ENCODE data around the gene NLGN4X. TPM values are rescaled to one million over a fixed set of nuclear protein-coding genes. Genes with fewer than 3 reads are reported as not detected.

NLGN4X gene
- polyA plus RNA-seq, 1 donor from 2014 or later: 18.0 TPM

DNA sequence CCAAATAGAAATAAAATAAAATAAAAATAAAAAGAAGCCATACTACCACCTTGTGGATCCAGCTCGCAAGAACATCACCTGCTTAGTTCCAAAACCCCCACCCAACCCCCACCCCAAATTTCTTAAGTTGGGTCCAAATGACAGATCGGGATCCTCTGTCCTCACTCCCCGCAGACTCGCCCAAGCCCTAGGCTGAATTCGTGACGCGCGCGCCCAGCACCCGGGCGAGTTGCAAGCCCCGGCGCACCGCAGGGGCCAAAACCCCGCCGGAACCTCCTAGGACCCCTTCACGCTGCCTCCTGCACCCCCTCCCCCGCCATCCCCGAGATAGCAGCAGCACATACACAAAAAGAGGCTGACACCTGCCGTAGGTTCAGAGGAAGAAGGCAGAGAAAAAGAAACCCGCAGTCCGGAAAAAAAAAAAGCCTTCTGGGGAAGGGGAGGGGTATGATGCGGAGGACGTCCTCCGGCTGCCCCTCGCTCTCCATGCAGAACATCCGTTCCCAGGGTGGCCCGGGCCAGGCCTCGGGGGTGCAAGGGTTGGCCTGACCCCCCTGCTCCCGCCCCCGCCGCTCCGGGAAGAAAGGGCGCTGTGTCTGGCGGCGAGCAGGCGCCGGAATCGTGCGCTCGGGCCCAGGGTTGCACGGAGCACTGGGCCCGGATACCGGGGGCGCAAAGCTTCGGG lies 2.6 kb downstream of the NLGN4X start:
- peak overlapping the region; percentile 86 for H3K27ac ChIP-seq (ENCODE audit: low read length)
- H4K20me1 ChIP-seq (ENCODE audit: insufficient read depth): no peaks in the 10 kb centered on the region
- peak overlapping the region; percentile 81 for H3K9ac ChIP-seq (ENCODE audit: low read length)
- peaks cover 19% of the 10 kb centered on the region for H3K79me2 ChIP-seq (replicated peaks; ENCODE audit: insufficient read depth, low read length)
- H3K36me3 ChIP-seq (ENCODE audit: insufficient read depth, low read length): no peaks in the 10 kb centered on the region
- H3F3A ChIP-seq (ENCODE audit: insufficient read depth, low read length, poor library complexity, severe bottlenecking): no peaks in the 10 kb centered on the region
- H3K4me3 ChIP-seq (ENCODE audit: low read length): peak overlapping the region; percentile 83
- TF ChIP-seq SMC3 (conservative IDR thresholded peaks at IDR 0.05; ENCODE audit: poor library complexity): peak; percentile 43
- no peak for TF ChIP-seq MXI1 (conservative IDR thresholded peaks at IDR 0.05; ENCODE audit: poor library complexity, severe bottlenecking)
- no peak for TF ChIP-seq RAD21 (conservative IDR thresholded peaks at IDR 0.05)
- TF ChIP-seq EP300 (conservative IDR thresholded peaks at IDR 0.05; ENCODE audit: poor library complexity, severe bottlenecking): peak; percentile 10
- TF ChIP-seq, protein P1, sequence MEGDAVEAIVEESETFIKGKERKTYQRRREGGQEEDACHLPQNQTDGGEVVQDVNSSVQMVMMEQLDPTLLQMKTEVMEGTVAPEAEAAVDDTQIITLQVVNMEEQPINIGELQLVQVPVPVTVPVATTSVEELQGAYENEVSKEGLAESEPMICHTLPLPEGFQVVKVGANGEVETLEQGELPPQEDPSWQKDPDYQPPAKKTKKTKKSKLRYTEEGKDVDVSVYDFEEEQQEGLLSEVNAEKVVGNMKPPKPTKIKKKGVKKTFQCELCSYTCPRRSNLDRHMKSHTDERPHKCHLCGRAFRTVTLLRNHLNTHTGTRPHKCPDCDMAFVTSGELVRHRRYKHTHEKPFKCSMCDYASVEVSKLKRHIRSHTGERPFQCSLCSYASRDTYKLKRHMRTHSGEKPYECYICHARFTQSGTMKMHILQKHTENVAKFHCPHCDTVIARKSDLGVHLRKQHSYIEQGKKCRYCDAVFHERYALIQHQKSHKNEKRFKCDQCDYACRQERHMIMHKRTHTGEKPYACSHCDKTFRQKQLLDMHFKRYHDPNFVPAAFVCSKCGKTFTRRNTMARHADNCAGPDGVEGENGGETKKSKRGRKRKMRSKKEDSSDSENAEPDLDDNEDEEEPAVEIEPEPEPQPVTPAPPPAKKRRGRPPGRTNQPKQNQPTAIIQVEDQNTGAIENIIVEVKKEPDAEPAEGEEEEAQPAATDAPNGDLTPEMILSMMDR (IDR thresholded peaks at IDR 0.05; ENCODE audit: poor library complexity, severe bottlenecking): peak; percentile 50
- no peak for TF ChIP-seq EZH2 (IDR thresholded peaks at IDR 0.05; ENCODE audit: borderline replicate concordance, insufficient read depth, low read length, poor library complexity, severe bottlenecking)
- TF ChIP-seq POLR2AphosphoS5 (IDR thresholded peaks at IDR 0.05): no peak
- TF ChIP-seq, protein P2, sequence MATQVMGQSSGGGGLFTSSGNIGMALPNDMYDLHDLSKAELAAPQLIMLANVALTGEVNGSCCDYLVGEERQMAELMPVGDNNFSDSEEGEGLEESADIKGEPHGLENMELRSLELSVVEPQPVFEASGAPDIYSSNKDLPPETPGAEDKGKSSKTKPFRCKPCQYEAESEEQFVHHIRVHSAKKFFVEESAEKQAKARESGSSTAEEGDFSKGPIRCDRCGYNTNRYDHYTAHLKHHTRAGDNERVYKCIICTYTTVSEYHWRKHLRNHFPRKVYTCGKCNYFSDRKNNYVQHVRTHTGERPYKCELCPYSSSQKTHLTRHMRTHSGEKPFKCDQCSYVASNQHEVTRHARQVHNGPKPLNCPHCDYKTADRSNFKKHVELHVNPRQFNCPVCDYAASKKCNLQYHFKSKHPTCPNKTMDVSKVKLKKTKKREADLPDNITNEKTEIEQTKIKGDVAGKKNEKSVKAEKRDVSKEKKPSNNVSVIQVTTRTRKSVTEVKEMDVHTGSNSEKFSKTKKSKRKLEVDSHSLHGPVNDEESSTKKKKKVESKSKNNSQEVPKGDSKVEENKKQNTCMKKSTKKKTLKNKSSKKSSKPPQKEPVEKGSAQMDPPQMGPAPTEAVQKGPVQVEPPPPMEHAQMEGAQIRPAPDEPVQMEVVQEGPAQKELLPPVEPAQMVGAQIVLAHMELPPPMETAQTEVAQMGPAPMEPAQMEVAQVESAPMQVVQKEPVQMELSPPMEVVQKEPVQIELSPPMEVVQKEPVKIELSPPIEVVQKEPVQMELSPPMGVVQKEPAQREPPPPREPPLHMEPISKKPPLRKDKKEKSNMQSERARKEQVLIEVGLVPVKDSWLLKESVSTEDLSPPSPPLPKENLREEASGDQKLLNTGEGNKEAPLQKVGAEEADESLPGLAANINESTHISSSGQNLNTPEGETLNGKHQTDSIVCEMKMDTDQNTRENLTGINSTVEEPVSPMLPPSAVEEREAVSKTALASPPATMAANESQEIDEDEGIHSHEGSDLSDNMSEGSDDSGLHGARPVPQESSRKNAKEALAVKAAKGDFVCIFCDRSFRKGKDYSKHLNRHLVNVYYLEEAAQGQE (IDR thresholded peaks at IDR 0.05; ENCODE audit: borderline replicate concordance): no peak
- no peak for TF ChIP-seq TAF1 (IDR thresholded peaks at IDR 0.05; ENCODE audit: low read depth)
- no peak overlapping the region for H3K4me2 ChIP-seq (ENCODE audit: low read length)
- no peaks in the 10 kb centered on the region for H3K27me3 ChIP-seq (ENCODE audit: insufficient read depth, low read depth, low read length)
- H3K9me3 ChIP-seq (ENCODE audit: low read length): no peaks in the 10 kb centered on the region
- H3K9me2 ChIP-seq (ENCODE audit: insufficient read depth, low read length): no peaks in the 10 kb centered on the region
- peak overlapping the region; percentile 40 for H2AFZ ChIP-seq (ENCODE audit: low read depth, low read length)

DNA sequence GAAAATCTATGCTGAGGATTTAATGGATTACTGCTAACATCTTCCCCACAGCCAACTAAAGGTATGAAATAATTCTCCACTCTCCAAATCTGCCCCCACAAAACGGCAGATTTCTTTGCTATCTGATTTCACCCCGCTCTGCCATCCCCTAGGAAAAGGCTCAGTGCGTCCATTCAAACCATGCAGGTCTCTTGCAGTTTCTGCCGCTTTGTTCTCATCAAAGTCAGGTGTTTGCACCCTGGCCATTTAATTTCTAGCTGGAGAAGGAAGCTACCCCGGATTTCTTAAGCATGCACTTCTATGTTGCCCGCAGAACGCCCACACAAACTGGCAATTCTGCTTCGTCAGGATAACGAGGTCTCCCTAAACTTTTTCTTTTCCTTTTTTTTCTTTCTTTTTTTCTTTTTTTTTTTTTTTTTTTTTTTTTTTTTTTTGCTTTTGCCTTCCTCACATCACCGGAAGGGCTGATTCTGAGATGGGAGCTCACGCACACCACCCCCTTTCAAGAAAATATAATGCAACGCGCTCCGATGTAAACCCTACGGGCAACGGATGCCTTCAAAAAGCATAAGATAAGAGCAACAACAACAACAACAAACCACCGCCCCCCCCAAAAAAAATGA lies 3.3 kb downstream of the NLGN4X start:
- H3K9me2 ChIP-seq (ENCODE audit: insufficient read depth, low read length): no peaks in the 10 kb centered on the region
- peak overlapping the region; percentile 81 for H3K9ac ChIP-seq (ENCODE audit: low read length)
- peak overlapping the region; percentile 83 for H3K4me3 ChIP-seq (ENCODE audit: low read length)
- H3K27ac ChIP-seq (ENCODE audit: low read length): peak overlapping the region; percentile 86
- peak overlapping the region; percentile 21 for H2AFZ ChIP-seq (ENCODE audit: low read depth, low read length)
- TF ChIP-seq MXI1 (conservative IDR thresholded peaks at IDR 0.05; ENCODE audit: poor library complexity, severe bottlenecking): peak; percentile 62
- TF ChIP-seq, protein P1 (IDR thresholded peaks at IDR 0.05; ENCODE audit: poor library complexity, severe bottlenecking): no peak
- TF ChIP-seq RAD21 (conservative IDR thresholded peaks at IDR 0.05): peak; percentile 20
- TF ChIP-seq TAF1 (IDR thresholded peaks at IDR 0.05; ENCODE audit: low read depth): peak; percentile 27
- no peak for TF ChIP-seq EZH2 (IDR thresholded peaks at IDR 0.05; ENCODE audit: borderline replicate concordance, insufficient read depth, low read length, poor library complexity, severe bottlenecking)
- no peak for TF ChIP-seq POLR2AphosphoS5 (IDR thresholded peaks at IDR 0.05)
- TF ChIP-seq, protein P2 (IDR thresholded peaks at IDR 0.05; ENCODE audit: borderline replicate concordance): peak; percentile 47
- no peaks in the 10 kb centered on the region for H3K36me3 ChIP-seq (ENCODE audit: insufficient read depth, low read length)
- no peak overlapping the region for H3K4me2 ChIP-seq (ENCODE audit: low read length)
- peaks cover 19% of the 10 kb centered on the region for H3K79me2 ChIP-seq (replicated peaks; ENCODE audit: insufficient read depth, low read length)
- no peaks in the 10 kb centered on the region for H4K20me1 ChIP-seq (ENCODE audit: insufficient read depth)
- H3K27me3 ChIP-seq (ENCODE audit: insufficient read depth, low read depth, low read length): no peaks in the 10 kb centered on the region
- no peaks in the 10 kb centered on the region for H3F3A ChIP-seq (ENCODE audit: insufficient read depth, low read length, poor library complexity, severe bottlenecking)
- no peaks in the 10 kb centered on the region for H3K9me3 ChIP-seq (ENCODE audit: low read length)
